Measurements from ENCODE around the gene ST6GALNAC5. TPM values are rescaled to one million over a fixed set of nuclear protein-coding genes. Genes with fewer than 3 reads are reported as not detected.
"Not testable (repeated sequence)": the region's sequence is repeated elsewhere in the genome, so short reads cannot be mapped to it uniquely, and the experiment has no call there.

ST6GALNAC5 gene
- total RNA-seq, 5 donors from 2014 or later (not counting 1 experiment from before 2014, with no cell fraction given) = not detected

GRCh38 chr1:76981267-76981666 lies 114.0 kb downstream of the ST6GALNAC5 start:
- H3K4me1 ChIP-seq (ENCODE audit: control insufficient read depth in 1 of 2, extremely low read depth in 1 of 2, insufficient read depth in 2 of 2, low read length in 2 of 2); H3K4me1 Mint-ChIP-seq; H3K27ac Mint-ChIP-seq; H3K36me3 ChIP-seq (ENCODE audit: control insufficient read depth in 2 of 2, extremely low read depth in 1 of 2, insufficient read depth in 1 of 2, low read length in 1 of 2); DNase-seq; H3K4me3 Mint-ChIP-seq; H3K36me3 Mint-ChIP-seq; H3K27ac ChIP-seq (ENCODE audit: low read length); ATAC-seq (replicated peaks in 1 of 4); CTCF ChIA-PET; H3K4me3 ChIP-seq (ENCODE audit: control insufficient read depth in 1 of 2, extremely low read depth in 1 of 2, low read length in 1 of 2); H3K9me3 ChIP-seq; POLR2A ChIA-PET; H3K27me3 ChIP-seq (replicated peaks in 1 of 2; ENCODE audit: control insufficient read depth in 2 of 2, extremely low read depth in 1 of 2, insufficient read depth in 2 of 2, low read length in 1 of 2): not testable (repeated sequence)
- Mint-ChIP-seq H3K9me3 (peaks cover 7 to 26% (median 21%) of the 10 kb centered on the region in 3 donors), H3K27me3 (peaks cover 16 to 18% of the 10 kb centered on the region in 2 donors)
- WGBS (ENCODE audit: insufficient coverage) = 0% methylated on average over 1 of the region's 3 CpGs

- Mint-ChIP-seq H3K36me3 (no peaks in the 10 kb centered on the region), H3K27ac (no peak overlapping the region), H3K4me3 (no peak overlapping the region), H3K9me3 (peaks cover 0 to 2% (median 0%) of the 10 kb centered on the region in 3 donors), H3K4me1 (no peaks in the 10 kb centered on the region), H3K27me3 (peaks cover 0 to 14% of the 10 kb centered on the region in 2 donors)
- DNase-seq (no peak), ATAC-seq (replicated peaks in 1 of 4) (no peak)
- no peaks in the 10 kb centered on the region for H3K9me3 ChIP-seq
- ChIA-PET CTCF (no interaction called here), POLR2A (no interaction called here)
- H3K4me3 ChIP-seq (ENCODE audit: control insufficient read depth in 1 of 2, extremely low read depth in 1 of 2, low read length in 1 of 2) = no peak overlapping the region
- no CpG with 5 or more reads among the region's 2 CpGs for WGBS (ENCODE audit: insufficient coverage)
- no peaks in the 10 kb centered on the region for H3K27me3 ChIP-seq (replicated peaks in 1 of 2; ENCODE audit: control insufficient read depth in 2 of 2, extremely low read depth in 1 of 2, insufficient read depth in 2 of 2, low read length in 1 of 2)
- H3K4me1 ChIP-seq (ENCODE audit: control insufficient read depth in 1 of 2, extremely low read depth in 1 of 2, insufficient read depth in 2 of 2, low read length in 2 of 2) = no peaks in the 10 kb centered on the region
- H3K36me3 ChIP-seq (ENCODE audit: control insufficient read depth in 2 of 2, extremely low read depth in 1 of 2, insufficient read depth in 1 of 2, low read length in 1 of 2) = no peaks in the 10 kb centered on the region
- no peak overlapping the region for H3K27ac ChIP-seq (ENCODE audit: low read length)
Measured at GRCh38 chr1:76989976-76990375, 122.7 kb downstream of the ST6GALNAC5 start.

DNA sequence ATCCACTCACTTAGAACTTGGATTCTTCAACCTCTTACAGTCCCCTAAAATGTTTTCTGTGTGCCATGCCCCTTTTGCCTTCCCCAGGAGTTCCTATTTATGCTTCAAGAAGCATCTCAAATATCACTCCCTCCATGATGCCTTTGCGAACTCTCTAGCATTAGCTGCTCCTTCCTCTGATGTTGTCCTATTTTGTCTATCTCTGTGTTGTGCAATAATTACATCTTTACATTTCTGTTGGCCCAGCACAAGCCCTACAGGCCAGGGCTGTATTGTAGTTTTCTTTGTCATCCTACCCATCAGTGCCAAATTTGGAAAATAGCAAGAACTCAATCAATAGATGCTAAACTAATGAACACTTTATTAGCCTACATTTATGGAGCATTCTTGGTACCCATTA lies 125.8 kb downstream of the ST6GALNAC5 start:
- H3K4me3 Mint-ChIP-seq = no peak overlapping the region

GRCh38 chr1:76998582-76999223 lies 131.4 kb downstream of the ST6GALNAC5 start:
- Histone ChIP-seq H3K9me3 (no peaks in the 10 kb centered on the region), H3K27me3 (replicated peaks in 1 of 2; ENCODE audit: control insufficient read depth in 2 of 2, extremely low read depth in 1 of 2, insufficient read depth in 2 of 2, low read length in 1 of 2) (no peaks in the 10 kb centered on the region), H3K27ac (ENCODE audit: low read length) (no peak overlapping the region), H3K4me3 (ENCODE audit: control insufficient read depth in 1 of 2, extremely low read depth in 1 of 2, low read length in 1 of 2) (no peak overlapping the region), H3K36me3 (ENCODE audit: control insufficient read depth in 2 of 2, extremely low read depth in 1 of 2, insufficient read depth in 1 of 2, low read length in 1 of 2) (no peaks in the 10 kb centered on the region), H3K4me1 (ENCODE audit: control insufficient read depth in 1 of 2, extremely low read depth in 1 of 2, insufficient read depth in 2 of 2, low read length in 2 of 2) (no peaks in the 10 kb centered on the region)
- POLR2A ChIA-PET = no interaction called here
- H3K9me3 Mint-ChIP-seq = no peaks in the 10 kb centered on the region
- WGBS (ENCODE audit: insufficient coverage) = no CpG with 5 or more reads among the region's 4 CpGs
- DNase-seq (no peak), ATAC-seq (replicated peaks in 1 of 4) (no peak)
- no peaks in the 10 kb centered on the region for H3K27me3 Mint-ChIP-seq
- H3K36me3 Mint-ChIP-seq = no peaks in the 10 kb centered on the region
- no peak overlapping the region for H3K27ac Mint-ChIP-seq
- no peak overlapping the region for H3K4me3 Mint-ChIP-seq
- no peaks in the 10 kb centered on the region for H3K4me1 Mint-ChIP-seq
- CTCF ChIA-PET = no interaction called here

More for the DNA sequence above, 125.8 kb downstream of the ST6GALNAC5 start:
- DNase-seq (no peak), ATAC-seq (replicated peaks in 1 of 4) (no peak)
- H3K4me1 ChIP-seq (ENCODE audit: control insufficient read depth in 1 of 2, extremely low read depth in 1 of 2, insufficient read depth in 2 of 2, low read length in 2 of 2) = no peaks in the 10 kb centered on the region
- no peak overlapping the region for H3K27ac ChIP-seq (ENCODE audit: low read length)
- no CpG with 5 or more reads among the region's 1 CpG for WGBS (ENCODE audit: insufficient coverage)
- no peaks in the 10 kb centered on the region for H3K36me3 Mint-ChIP-seq
- no peaks in the 10 kb centered on the region for H3K9me3 Mint-ChIP-seq
- POLR2A ChIA-PET = no interaction called here
- H3K27me3 Mint-ChIP-seq = peaks cover 0 to 14% of the 10 kb centered on the region in 2 donors
- H3K36me3 ChIP-seq (ENCODE audit: control insufficient read depth in 2 of 2, extremely low read depth in 1 of 2, insufficient read depth in 1 of 2, low read length in 1 of 2) = no peaks in the 10 kb centered on the region
- no peaks in the 10 kb centered on the region for H3K27me3 ChIP-seq (replicated peaks in 1 of 2; ENCODE audit: control insufficient read depth in 2 of 2, extremely low read depth in 1 of 2, insufficient read depth in 2 of 2, low read length in 1 of 2)
- no peak overlapping the region for H3K4me3 ChIP-seq (ENCODE audit: control insufficient read depth in 1 of 2, extremely low read depth in 1 of 2, low read length in 1 of 2)
- no peaks in the 10 kb centered on the region for H3K9me3 ChIP-seq
- H3K27ac Mint-ChIP-seq = no peak overlapping the region
- no peaks in the 10 kb centered on the region for H3K4me1 Mint-ChIP-seq
- CTCF ChIA-PET = no interaction called here

DNA sequence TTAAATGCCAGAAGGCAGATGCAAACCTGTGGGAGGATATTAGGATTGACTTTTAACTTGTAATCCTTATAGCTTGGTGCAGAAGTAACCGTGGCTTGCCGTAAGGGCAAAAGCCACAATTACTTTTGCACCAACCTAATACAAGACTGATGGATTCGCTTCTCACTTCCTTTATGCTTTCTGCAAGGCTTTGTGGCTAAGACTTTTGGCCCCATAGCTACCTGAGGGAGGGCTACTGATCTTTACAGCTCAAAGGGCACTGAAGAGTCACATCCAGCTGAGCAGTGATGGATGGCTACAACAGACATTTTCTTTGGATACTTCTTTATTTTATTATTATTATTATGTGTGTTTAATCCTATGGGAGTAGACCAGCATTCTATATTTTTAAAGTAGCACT lies 140.4 kb downstream of the ST6GALNAC5 start:
- CTCF ChIA-PET = no interaction called here
- H3K4me1 ChIP-seq (ENCODE audit: control insufficient read depth in 1 of 2, extremely low read depth in 1 of 2, insufficient read depth in 2 of 2, low read length in 2 of 2) = no peaks in the 10 kb centered on the region

DNA sequence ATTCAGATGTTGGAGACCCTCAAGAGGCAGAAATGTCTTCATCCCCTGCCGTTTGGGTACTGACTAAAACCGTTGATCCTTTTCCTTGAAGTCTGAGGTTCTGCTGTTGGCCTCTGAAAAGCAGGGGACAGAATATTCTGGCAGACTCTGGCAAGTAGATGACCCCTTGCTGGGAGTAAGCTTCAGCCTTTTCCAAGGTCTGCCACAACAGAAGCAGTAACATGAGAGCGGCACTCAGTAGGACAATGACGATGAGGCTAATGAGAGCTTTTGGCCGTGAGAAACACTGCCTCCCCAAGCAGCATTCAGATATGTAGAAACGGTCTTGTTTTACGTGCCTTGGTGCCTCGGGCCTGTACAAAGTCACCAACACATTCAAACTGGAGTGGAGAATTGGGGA lies 143.7 kb downstream of the ST6GALNAC5 start:
- peaks cover 2 to 3% of the 10 kb centered on the region in 2 donors for H3K27me3 Mint-ChIP-seq
- H3K4me3 Mint-ChIP-seq = no peak overlapping the region
- no peaks in the 10 kb centered on the region for H3K9me3 Mint-ChIP-seq
- H3K36me3 Mint-ChIP-seq = peaks cover 2% of the 10 kb centered on the region
- ATAC-seq (replicated peaks in 1 of 4) = no peak
- peaks cover 0 to 2% of the 10 kb centered on the region in 2 experiments for H3K27me3 ChIP-seq (replicated peaks in 1 of 2; ENCODE audit: control insufficient read depth in 2 of 2, extremely low read depth in 1 of 2, insufficient read depth in 2 of 2, low read length in 1 of 2)
- no peaks in the 10 kb centered on the region for H3K9me3 ChIP-seq
- 85% methylated on average over 5 of the region's 8 CpGs for WGBS (ENCODE audit: insufficient coverage)
- no peaks in the 10 kb centered on the region for H3K4me1 Mint-ChIP-seq
- no peak overlapping the region for H3K27ac Mint-ChIP-seq
- no peak overlapping the region for H3K4me3 ChIP-seq (ENCODE audit: control insufficient read depth in 1 of 2, extremely low read depth in 1 of 2, low read length in 1 of 2)
- CTCF ChIA-PET = no interaction called here
- H3K36me3 ChIP-seq (ENCODE audit: control insufficient read depth in 2 of 2, extremely low read depth in 1 of 2, insufficient read depth in 1 of 2, low read length in 1 of 2) = no peaks in the 10 kb centered on the region
- no peak overlapping the region for H3K27ac ChIP-seq (ENCODE audit: low read length)
- POLR2A ChIA-PET = no interaction called here
- no peaks in the 10 kb centered on the region for H3K4me1 ChIP-seq (ENCODE audit: control insufficient read depth in 1 of 2, extremely low read depth in 1 of 2, insufficient read depth in 2 of 2, low read length in 2 of 2)
- DNase-seq = no peak

More for the DNA sequence above, 140.4 kb downstream of the ST6GALNAC5 start:
- Histone ChIP-seq H3K27ac (ENCODE audit: low read length) (no peak overlapping the region), H3K27me3 (replicated peaks in 1 of 2; ENCODE audit: control insufficient read depth in 2 of 2, extremely low read depth in 1 of 2, insufficient read depth in 2 of 2, low read length in 1 of 2) (peaks cover 0 to 2% of the 10 kb centered on the region in 2 experiments), H3K36me3 (ENCODE audit: control insufficient read depth in 2 of 2, extremely low read depth in 1 of 2, insufficient read depth in 1 of 2, low read length in 1 of 2) (no peaks in the 10 kb centered on the region), H3K9me3 (no peaks in the 10 kb centered on the region), H3K4me3 (ENCODE audit: control insufficient read depth in 1 of 2, extremely low read depth in 1 of 2, low read length in 1 of 2) (no peak overlapping the region)
- POLR2A ChIA-PET = interaction anchor here in 1 of 2 donors (0.5 kb wide), 1 partner anchor 1132 kb away, joined by 4 read pairs; no protein-coding TSS in a partner anchor
- H3K36me3 Mint-ChIP-seq = peaks cover 2% of the 10 kb centered on the region
- H3K4me3 Mint-ChIP-seq = no peak overlapping the region
- peaks cover 0 to 3% (median 0%) of the 10 kb centered on the region in 3 donors for H3K9me3 Mint-ChIP-seq
- no CpG with 5 or more reads among the region's 3 CpGs for WGBS (ENCODE audit: insufficient coverage)
- no peak overlapping the region for H3K27ac Mint-ChIP-seq
- H3K27me3 Mint-ChIP-seq = no peaks in the 10 kb centered on the region
- H3K4me1 Mint-ChIP-seq = no peaks in the 10 kb centered on the region
- ATAC-seq (replicated peaks in 1 of 4) = no peak
- DNase-seq = no peak
